GM21576 (cell line): ENCODE results near the gene S1PR2.

Experiments
- ATAC-seq: cut with Tn5 transposase; IDR thresholded peaks from one replicate; pipeline ENCODE4 v1.9.1; 2021; ENCODE audit warnings: mild to moderate bottlenecking, moderate library complexity; ENCODE audit not compliant: unreplicated experiment

The S1PR2 gene

GRCh38 chr19:10230861-10231611 is at the start of gene S1PR2:
Gene S1PR2 (minus strand): TSS chr19:10231331. CDS start chr19:10224905, 6,426 bp downstream.
- peak; percentile 45 for ATAC-seq

DNA sequence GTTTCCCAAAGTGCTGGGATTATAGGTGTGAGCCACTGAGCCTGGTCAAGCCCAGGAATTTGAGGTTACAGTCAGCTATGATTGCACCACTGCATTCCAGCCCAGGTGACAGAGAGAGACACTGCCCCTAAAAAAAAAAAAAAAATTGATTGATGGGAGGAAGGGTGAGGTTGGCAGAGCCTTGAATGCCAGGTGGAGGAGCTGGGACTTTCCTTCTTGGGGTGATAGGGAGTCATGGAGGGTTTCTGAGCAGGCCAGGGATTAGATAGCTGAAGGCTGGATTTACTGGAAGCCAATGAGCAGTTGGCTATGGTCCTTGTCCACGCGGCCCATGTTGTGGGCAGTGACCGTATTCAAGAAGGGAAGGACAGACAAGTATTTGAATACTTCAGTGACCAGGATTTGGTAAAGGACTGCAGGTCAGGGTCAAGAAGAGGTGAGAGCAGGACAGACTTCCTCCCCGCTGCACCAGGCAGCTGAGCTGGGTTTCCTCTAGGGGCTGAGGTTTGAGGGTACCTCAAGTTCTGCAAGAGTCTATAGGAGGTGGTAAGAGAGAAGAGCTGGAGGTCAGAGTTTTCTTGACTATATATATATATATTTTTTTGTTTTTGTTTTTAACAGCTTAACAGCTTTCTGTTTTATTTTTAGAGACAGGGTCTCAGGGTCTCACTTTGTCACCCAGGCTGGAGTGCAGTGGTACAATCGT is 48.8 kb upstream of the S1PR2 start:
- no peak for ATAC-seq

DNA sequence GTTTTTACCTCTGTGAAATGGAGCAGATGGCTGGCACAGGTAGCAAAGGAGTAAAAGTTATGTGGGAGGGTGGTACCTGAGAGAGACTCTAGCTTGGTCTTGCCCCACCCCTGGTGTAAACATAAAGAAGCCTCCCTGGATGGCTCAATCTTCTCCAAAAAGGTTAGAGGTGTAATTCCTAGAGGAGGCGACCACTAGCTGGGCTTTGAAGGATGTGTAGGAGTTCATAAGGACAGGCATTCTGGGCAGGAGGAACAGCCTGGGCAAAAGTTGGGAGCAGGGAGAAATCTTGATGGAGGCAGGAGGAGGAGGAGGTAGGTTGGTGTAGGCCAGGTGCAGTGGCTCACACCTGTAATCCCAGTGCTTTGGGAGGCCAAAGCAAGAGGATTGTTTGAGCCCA is 47.8 kb upstream of the S1PR2 start:
- no peak for ATAC-seq

GRCh38 chr19:10277795-10278589 is 46.9 kb upstream of the S1PR2 start:
- no peak for ATAC-seq

DNA sequence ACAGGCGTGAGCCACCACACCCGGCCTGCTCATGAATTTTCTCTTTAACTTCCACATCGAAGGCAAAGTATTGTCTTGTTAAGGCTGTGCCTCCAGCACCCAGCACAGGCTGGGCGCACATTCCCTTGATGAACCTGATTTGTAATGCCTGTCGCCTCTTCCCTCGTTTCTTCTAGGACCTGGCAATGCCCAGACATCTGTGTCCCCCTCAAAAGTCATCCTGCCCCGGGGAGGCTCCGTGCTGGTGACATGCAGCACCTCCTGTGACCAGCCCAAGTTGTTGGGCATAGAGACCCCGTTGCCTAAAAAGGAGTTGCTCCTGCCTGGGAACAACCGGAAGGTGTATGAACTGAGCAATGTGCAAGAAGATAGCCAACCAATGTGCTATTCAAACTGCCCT is 43.5 kb upstream of the S1PR2 start:
- no peak for ATAC-seq

DNA sequence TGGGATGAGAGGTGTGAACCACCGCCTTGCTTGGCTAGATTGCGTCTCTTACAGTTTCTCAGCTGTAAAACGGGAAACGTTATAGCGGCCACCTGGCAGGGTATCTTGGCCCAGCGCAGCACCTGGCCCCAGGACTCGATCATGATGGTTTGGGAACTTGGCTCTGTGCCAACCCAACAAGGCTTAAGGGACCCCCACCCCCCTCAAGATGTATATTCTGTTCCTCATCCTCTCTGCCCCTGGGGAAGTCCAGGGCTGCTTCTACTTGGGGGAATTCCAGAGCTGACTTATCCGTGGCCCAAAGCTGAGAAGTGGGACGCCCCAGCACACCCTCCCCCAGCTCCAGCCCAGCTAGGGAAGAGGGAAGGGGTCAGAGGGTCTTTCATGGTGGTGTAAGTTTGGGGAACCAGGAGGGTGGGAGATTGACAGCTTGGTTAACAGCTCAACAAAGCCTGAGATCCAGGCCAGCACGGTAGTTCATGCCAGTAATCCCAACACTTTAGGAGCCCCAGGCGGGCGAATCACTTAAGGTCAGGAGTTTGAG is 40.5 kb upstream of the S1PR2 start:
- ATAC-seq = no peak

DNA sequence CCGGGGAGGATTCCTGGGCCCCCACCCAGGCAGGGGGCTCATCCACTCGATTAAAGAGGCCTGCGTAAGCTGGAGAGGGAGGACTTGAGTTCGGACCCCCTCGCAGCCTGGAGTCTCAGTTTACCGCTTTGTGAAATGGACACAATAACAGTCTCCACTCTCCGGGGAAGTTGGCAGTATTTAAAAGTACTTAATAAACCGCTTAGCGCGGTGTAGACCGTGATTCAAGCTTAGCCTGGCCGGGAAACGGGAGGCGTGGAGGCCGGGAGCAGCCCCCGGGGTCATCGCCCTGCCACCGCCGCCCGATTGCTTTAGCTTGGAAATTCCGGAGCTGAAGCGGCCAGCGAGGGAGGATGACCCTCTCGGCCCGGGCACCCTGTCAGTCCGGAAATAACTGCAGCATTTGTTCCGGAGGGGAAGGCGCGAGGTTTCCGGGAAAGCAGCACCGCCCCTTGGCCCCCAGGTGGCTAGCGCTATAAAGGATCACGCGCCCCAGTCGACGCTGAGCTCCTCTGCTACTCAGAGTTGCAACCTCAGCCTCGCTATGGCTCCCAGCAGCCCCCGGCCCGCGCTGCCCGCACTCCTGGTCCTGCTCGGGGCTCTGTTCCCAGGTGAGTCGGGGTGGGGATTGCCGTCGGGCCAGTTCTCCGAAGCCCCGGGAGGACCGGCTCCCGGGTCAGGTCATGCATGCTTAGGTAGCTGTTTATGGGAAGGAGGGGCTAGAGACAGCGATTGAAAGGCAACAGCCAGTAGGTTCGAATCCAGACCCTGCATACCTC is 39.7 kb upstream of the S1PR2 start, which contains the start of gene ICAM1:
Gene ICAM1 (plus strand): TSS at position 505 of the 779 bp plus-strand sequence. CDS start 40 bp downstream, at position 545.
- peak; percentile 48 for ATAC-seq

GRCh38 chr19:10270180-10270615 is 39.1 kb upstream of the S1PR2 start:
- peak; percentile 35 for ATAC-seq

DNA sequence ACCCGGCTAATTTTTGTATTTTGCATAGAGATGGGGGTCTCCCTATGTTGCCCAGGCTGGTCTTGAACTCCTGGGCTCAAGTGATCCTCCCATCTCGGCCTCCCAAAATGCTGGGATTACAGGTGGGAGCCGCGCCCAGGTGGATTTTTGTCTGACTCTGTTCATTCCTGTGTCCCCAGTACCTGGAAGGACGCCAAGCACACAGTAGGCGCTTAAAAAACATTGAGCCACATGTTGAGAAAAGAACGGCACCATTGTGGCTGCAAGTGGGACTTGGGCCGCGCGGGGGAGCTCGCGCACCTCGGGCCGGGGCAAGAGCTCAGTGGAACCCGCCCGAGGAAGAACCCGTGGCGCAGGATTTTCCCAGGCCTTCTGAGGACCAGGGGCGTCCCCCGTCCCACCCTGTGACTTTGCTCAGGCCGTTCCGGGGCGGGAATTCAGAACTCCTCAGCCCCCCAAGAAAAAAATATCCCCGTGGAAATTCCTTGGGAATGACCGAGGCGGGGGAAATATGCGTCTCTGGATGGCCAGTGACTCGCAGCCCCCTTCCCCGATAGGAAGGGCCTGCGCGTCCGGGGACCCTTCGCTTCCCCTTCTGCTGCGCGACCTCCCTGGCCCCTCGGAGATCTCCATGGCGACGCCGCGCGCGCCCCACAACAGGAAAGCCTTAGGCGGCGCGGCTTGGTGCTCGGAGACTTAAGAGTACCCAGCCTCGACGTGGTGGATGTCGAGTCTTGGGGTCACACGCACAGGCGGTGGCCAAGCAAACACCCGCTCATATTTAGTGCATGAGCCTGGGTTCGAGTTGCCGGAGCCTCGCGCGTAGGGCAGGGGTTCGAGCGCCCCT is 38.4 kb upstream of the S1PR2 start:
- no peak for ATAC-seq

- ATAC-seq = no peak
Measured at GRCh38 chr19:10268071-10268470, 36.9 kb upstream of the S1PR2 start.

- no peak for ATAC-seq
Measured at GRCh38 chr19:10266706-10267105, 35.6 kb upstream of the S1PR2 start.

DNA sequence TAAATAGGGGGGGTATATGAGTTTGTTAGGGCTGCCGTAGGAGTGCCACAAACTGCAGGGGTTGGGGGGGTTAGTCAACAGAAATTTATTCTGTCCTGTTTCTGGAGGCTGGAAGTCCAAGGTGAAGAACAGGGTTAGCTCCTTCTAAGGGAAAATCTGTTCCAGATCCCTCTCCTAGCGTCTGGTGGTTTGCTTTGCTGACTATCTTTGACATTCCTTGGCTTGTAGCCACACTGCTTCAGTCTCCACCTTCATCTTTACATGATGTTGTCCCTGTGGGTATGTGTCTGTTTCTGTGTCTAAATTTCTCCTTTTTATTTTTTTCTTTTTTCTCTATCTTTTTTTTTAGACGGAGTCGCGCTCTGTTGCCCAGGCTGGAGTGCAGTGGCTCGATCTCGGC is 31.6 kb upstream of the S1PR2 start:
- ATAC-seq = no peak

DNA sequence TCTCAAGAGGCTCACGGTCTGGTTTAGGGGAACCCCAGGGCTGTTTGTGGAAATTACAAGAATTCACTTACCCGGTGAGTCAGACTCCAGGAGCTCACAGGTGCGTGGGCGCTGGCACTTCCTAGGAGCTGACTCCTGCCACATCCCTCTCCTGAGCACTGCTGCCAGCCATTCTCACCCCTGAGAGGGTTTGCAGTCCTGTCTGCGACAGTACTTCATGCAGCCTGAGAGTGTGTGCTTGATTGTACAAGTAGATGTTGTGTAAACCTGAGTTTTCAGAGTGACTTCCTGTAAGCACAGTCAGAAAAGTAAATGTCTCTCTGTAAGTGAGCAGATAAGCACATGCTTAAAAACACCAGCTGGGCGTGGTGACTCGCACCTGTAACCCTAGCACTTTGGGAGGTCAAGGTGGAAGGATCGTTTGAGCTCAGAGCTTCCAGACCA is 29.0 kb upstream of the S1PR2 start:
- ATAC-seq = no peak

GRCh38 chr19:10259162-10259905 is 28.2 kb upstream of the S1PR2 start:
- ATAC-seq = no peak

DNA sequence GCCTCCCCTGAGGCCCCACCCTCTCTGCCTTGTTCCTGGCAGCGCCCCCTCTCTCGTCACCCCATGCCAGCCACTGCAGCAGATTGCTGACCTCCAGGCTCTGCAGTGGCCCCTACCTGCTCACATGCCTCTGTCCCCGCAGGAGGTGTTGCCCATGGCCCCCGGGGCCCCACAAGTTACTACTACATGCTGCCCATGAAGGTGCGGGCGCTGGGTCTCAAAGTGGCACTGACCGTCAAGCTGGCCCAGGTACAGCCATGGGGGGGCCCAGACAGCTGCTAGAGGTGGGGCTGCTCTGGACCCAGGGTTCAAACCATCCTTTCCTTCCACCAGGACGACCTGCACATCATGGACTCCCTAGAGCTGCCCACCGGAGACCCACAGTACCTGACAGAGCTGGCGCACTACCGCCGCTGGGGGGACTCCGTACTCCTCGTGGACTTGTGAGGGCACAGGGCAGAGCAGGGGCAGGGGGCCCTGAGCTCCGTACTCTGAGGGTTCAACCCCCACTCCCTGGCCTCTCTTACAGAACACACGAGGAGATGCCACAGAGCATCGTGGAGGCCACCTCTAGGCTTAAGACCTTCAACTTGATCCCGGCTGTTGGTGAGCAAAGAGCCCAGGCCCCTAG is 27.1 kb upstream of the S1PR2 start:
- ATAC-seq = no peak

DNA sequence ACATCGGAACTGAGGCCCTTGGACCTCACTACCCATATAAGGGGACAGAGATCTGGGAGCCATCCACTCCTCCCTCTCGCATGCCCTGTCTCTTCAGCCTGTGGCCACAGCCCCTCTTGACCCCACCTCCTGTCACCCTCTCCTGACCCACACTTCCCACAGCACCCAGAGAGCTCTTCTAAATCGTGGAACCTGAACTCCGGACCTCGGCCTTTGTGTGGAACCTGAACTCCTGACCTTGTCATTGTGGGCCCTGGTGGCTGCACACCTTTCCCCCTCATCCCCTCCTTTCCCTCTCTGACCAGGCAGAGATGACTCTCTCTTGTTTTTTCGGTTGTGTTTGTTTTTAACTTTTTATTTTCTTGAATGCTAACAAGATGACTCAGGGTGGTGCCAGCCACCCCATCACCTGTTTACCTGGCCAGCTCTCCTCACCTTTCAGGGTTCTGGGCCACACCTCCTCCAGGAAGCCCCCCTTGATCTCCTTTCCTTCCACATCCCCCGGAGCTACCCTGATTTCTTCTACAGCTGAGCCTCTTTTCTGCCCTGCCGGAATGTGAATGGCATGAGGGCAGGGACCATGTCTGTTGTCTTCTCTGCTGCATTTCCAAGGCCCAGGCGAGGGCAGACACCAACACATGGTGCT is 26.0 kb upstream of the S1PR2 start:
- ATAC-seq = no peak

DNA sequence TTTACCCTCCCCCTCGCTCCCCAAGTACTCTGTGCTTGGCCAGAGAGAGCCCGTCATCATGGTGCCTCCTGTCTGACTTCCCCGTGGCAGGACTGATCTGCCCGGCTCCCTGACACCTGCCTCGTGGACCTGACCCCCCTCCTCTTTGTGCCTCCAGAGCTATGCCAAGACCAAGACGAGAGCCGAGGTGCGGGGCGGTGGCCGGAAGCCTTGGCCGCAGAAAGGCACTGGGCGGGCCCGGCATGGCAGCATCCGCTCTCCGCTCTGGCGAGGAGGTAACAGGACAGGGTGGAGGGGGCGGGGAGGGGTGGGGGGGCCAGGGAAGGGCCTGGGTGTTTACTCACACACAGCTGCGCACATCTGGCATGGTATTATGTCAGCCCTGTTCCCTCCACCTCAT is 25.4 kb upstream of the S1PR2 start:
- no peak for ATAC-seq

- ATAC-seq = no peak
Measured at GRCh38 chr19:10255358-10255757, 24.2 kb upstream of the S1PR2 start.
